ENCODE data around the gene KLK3.

KLK3 gene

DNA sequence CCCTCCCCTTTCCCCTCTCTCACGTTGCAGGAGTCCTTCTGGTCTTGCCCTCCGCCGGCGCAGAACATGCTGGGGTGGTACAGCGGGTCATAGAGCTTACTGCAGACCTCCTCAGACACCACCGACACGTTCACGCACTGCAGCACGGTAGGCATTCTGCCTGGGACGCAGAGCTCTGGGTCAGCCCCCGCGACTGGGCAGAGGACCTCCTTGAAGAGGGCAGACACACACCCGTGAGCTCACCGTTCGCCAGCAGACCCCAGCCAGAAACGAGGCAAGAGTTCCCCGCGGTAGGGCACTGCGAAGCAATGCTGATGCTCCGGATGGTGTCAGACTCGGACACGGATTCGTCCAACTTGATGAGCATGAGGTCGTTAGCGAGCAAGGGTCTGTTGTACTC, 53.6 kb downstream of the KLK3 start:
- TF ChIP-seq, protein P1, sequence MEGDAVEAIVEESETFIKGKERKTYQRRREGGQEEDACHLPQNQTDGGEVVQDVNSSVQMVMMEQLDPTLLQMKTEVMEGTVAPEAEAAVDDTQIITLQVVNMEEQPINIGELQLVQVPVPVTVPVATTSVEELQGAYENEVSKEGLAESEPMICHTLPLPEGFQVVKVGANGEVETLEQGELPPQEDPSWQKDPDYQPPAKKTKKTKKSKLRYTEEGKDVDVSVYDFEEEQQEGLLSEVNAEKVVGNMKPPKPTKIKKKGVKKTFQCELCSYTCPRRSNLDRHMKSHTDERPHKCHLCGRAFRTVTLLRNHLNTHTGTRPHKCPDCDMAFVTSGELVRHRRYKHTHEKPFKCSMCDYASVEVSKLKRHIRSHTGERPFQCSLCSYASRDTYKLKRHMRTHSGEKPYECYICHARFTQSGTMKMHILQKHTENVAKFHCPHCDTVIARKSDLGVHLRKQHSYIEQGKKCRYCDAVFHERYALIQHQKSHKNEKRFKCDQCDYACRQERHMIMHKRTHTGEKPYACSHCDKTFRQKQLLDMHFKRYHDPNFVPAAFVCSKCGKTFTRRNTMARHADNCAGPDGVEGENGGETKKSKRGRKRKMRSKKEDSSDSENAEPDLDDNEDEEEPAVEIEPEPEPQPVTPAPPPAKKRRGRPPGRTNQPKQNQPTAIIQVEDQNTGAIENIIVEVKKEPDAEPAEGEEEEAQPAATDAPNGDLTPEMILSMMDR (IDR thresholded peaks at IDR 0.05; ENCODE audit: low read depth, low read length, missing control alignments) = no peak
- no peak for DNase-seq (ENCODE audit: extremely low read depth, low read depth)
- H3K4me3 ChIP-seq (replicated peaks; ENCODE audit: low read depth, low read length) = no peak overlapping the region

DNA sequence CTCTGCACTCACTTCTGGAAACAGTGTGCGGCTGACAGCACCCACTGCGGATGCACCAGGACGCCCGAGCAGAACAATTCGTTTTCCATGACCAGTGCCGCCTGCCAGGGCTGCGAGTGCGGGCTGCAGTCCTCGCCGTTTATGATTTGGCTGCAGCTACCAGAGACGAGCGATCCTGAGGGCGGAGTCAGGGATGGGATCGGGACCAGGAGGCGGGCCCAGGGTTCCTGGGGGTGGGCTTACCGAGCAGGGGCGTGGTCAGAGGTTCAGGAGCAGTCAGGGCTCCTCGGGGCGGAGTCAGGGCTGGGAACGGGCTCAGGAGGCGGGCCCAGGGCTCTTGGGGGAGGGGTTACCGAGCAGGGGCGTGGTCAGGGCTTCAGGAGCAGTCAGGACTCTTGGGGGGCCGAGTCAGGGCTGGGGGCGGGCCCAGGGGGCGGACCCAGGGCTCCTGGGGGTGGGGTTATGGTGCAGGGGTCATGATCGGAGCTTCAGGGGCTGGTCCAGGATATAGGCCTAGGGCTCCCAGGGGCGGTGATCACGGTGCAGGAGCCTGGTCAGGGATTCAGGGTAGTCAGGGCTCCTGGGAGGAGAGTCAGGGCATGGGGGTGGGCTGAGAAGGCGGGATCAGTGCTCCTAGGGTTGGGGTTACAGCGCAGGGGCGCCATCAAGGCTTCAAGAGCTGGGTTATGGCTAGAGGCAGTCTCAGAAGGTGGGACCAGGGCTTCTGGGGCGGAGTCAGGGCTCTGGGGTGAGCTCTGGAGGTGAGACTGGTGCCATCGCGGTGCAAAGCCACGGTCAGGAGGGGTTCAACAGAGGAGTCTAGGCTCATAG, 54.7 kb downstream of the KLK3 start:
- TF ChIP-seq, protein P1 (IDR thresholded peaks at IDR 0.05; ENCODE audit: low read depth, low read length, missing control alignments) = no peak
- no peak overlapping the region for H3K4me3 ChIP-seq (replicated peaks; ENCODE audit: low read depth, low read length)
- DNase-seq (ENCODE audit: extremely low read depth, low read depth) = no peak
